Tibial nerve (tissue), 3 donors: ENCODE data around the gene COA7.

Source experiments
- CTCF ChIP-seq, 5 experiments: fragments of 200-600 bp in 3 of 5; fragments of 450-650 bp in 2 of 5; sonication (generic) in 3 of 5; IDR thresholded peaks; one replicate each; pipeline ENCODE4 v1.5.1; 2016 to 2019; ENCODE audit warnings: antibody characterized with exemption in 5 of 5, mild to moderate bottlenecking in 3 of 5, moderate library complexity in 2 of 5
- POLR2A ChIP-seq, 2 donors: fragments of 450-650 bp; IDR thresholded peaks; one replicate each; pipeline ENCODE4 v1.6.1; 2017; ENCODE audit warnings: antibody characterized with exemption in 2 of 2, mild to moderate bottlenecking in 2 of 2, moderate library complexity in 2 of 2

GRCh38 chr1:52659356-52659755 lies 38.8 kb downstream of the COA7 start:
- no peak for TF ChIP-seq POLR2A (IDR thresholded peaks at IDR 0.05)
- no peak for TF ChIP-seq CTCF (IDR thresholded peaks at IDR 0.05)
